ENCODE measurements around the gene PARD3B.

PARD3B gene

DNA sequence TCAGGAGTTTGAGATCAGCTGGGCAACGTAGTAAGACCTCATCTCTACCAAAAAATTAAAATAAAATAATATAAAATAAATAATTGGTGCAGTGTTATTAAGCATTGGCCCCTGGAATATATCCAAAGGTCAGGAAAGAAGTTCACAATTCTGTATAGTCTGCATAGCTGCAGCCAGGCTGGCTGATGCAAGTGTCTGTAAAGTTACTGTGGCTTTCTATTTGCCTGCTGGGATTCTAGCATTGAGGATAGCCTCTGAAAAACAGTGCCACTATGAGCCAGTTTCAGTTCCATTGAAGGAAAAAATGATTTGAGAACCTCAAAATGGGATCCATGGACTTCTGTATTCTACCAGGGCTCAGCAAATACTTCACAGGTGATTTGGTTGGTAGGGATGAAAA is 208.6 kb downstream of the PARD3B start:
- DNase-seq (ENCODE audit: low read depth), result no peak

DNA sequence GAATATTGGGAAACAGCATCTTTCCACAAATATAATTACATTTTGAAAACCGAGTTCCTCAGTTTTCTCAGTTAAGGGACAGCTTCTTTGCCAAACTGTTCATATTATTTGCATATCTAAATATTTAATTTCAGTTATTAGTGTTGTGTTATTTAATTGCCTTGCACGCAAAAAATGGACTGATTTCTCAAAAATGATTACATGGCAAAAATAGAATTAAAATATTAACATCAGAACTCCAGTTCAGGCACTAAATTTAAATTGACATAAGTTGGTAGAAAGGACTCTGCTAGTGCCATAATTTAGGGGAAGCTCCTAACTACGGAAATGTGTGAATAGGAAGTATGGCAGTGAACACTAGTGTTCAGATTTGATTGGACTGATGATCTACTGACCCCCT is 209.6 kb downstream of the PARD3B start:
- no peak for DNase-seq (ENCODE audit: low read depth)

DNA sequence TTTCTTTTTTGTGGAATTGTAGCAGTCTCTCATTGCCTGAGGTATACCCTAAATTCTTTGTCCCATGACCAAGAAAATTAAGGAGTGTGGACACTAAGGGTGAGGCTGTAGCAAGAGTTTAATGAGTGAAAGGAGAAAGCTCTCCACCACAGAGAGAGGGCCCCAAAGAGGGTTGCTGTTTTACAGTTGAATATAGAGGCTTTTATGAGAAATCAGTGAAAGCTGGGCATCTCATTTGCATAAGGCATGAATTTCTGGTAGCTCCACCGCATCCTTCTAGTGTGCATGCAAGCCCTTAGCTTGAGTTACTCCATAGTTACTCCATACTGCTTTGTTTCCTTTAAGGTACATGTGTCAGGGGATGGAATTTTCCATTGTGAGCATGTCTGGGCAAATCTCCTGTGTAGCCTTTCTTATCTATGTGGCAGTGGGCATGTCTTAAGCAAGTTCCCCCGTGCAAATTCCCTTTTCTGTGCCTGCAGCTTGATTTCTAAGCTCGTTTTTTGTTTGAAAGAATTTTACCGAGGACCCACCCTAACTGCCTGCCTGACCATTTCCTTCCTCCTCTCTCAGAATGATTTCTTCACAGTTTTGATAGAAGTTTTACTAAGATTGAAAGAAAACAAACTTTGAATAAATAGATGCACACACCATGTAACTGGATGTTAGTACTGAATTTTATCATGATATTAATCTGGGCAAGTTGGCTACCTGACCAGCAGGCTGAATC is 218.9 kb downstream of the PARD3B start:
- no peak for DNase-seq (ENCODE audit: low read depth)

DNA sequence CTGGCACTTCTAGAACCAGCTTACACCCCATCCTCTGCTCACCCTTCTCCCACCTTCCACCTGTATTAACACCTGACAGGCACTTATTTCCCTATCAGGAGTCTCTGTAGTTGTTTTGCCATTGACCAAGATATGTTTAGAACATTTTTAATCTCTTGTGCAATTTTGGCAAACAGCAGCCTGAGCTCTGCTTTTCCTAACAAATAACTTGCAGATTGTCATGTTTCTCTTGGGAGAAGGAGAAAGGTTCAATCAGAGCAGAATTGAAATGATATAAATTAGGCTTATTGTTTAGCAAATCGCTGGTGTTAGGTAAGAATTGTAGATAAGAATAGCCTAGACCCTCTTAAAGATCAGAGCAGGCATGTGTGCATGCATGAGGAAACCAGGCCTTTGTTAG is 225.5 kb downstream of the PARD3B start:
- no peak for DNase-seq (ENCODE audit: low read depth)

DNA sequence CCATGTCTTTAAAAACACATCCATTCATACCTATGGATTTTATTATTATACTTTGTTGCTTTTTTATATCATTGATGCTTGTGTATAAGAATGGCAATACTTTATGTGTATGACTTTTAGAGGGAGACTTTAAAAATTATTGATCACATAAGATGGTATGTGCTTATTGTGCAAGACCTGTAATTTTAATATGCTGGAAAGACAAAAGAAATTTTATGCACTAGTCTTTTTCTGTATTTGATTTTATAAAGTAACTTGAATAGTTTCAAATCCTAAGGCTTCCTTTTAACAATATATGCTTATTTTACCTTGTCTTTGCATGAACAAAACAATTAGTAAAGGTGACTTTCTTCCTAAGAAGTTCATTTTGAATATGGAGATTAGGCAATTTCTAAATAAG is 226.4 kb downstream of the PARD3B start:
- no peak for DNase-seq (ENCODE audit: low read depth)

DNA sequence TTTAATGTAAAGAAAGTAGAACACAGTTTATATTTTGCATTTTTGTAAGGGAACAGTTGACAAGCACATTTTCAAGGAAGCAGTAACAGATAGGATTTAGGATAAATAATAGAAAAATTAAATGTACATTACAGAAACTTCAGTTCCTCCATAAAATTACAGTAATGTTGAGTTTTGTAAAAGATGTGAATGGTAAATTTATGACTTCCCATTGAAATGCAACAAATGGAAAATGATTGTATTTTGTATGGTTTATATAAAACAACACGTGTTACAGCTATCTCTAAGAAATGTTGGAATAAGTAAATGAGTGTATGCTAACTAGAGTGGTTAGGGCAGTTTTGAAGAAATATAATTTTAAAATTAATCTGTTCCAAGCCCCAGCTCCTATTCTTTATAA is 227.3 kb downstream of the PARD3B start:
- no peak for DNase-seq (ENCODE audit: low read depth)

DNA sequence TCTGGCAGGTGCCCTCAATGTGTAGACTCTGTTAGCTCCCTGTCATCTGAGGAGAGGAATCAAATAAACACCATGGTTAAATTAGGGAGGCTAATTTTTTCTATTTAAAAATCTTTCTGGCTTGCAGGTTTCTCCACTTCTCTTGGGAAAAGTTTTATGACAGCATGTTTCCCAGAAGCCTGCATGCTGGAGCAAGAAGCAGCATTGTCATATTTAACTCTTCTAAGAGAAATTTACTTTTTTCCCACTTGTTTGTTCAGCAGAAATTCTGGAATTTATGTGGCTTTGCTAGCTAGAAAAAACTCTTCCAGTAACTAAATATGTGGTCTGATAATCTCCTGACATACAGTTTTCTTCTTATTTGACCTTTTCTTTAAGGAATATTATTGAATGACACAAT is 230.5 kb downstream of the PARD3B start:
- DNase-seq (ENCODE audit: low read depth), result no peak

DNA sequence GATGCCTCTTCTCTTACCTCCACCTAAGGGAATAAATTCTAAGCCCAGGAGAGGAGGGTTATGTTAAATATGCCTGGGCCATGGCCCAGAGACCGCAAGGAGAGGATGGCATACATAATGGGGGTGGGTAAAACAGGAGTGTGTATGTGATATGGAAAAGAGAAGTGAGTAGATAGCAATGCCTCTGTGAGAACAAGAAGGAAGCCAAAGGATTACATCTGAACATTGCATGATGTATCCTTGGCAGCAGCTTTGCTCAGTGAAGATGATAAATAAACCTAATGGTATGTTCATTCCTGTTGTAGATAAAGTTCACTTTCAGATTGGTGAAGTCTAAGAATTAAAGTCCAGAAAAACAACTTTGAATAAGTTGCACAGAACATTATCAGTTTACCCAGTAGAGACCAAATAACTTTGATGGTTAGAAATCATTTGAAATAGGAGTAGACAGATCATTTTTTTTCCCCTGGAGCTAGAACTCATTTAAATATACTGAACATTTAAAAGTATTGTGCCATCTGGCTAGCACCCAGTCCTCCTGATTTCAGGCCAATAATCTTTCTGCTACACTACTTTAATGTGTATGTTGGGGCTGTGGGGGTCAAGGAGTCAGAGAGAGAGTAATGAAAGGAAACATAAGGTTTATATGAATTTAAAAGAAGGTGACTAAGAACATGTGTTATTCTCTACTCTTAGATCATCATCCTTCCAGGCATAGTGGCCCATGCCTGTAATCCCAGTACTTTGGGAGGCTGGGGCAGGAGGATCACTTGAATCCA is 231.7 kb downstream of the PARD3B start:
- no peak for DNase-seq (ENCODE audit: low read depth)

DNA sequence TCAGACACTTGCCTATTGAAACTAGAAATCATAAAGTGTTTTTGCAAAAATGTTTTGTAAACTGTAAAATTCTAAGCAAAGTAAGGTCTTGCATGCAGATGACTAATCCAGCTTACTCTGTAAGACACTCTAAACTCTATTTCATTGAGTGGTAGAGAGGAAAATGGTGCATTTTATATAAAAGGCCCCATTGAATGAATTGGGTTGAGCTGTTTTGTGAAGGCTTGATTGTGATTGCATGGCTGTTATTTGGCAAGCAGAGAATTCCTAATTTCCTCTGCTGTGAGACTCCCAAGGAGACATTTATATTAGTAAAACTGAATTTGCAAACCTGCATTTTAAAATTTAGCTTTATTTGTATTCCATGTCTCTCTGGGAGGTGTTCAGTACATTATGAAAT is 234.5 kb downstream of the PARD3B start:
- DNase-seq (ENCODE audit: low read depth), result no peak

DNA sequence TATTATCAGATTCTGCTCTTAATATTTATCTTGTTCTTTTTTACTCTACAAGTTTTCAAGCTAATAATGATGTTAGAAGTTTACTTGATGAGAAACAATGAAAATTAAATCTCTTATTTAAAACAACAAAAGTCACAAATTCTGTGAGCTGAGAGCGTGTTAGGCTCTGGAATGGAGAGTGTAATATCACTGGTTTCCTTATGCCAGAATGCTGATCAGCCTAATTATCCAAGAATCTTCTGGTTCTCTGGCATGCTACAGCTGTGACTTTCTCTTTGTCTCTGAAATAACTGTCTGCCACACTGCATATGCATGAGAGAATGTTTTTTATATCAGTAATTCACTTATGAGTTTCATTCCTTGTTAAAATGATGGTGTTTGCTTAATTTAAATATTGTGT is 236.7 kb downstream of the PARD3B start:
- DNase-seq (ENCODE audit: low read depth), result no peak

DNA sequence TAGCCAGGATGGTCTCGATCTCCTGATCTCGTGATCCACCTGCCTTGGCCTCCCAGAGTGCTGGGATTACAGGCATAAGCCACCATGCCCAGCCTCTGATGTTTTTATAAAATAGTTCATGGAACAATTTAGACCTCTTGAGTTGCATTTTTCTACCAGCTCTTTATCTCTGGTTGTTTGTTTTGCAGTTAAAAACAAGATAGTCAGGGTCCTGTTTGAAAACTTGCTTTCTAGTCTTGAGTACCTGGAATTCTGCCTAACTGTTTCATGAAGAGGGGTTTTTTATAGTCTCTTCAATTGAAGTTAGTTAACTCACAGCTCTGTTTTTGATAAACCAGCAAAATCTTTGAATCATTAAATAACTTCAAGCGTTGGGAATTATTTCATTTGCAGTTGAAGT is 244.8 kb downstream of the PARD3B start:
- no peak for DNase-seq (ENCODE audit: low read depth)

DNA sequence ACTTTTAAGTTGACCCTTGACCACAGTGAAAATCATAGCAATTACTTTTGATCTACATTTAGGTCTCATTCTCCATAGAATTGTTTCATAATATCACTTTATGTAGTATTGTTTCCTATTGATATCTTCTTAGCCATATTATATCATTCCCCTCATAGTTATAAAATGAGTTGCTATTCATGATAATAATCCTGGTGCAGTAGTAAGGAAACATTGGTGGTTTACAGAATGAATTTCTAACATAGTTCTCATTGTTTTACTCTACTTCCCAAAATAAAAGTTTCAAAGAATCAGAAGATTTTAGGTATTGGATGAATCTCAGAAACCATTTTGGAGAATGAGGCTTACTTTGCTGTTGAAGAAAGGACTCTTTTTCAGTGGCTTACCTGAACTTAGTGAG is 246.0 kb downstream of the PARD3B start:
- no peak for DNase-seq (ENCODE audit: low read depth)

DNA sequence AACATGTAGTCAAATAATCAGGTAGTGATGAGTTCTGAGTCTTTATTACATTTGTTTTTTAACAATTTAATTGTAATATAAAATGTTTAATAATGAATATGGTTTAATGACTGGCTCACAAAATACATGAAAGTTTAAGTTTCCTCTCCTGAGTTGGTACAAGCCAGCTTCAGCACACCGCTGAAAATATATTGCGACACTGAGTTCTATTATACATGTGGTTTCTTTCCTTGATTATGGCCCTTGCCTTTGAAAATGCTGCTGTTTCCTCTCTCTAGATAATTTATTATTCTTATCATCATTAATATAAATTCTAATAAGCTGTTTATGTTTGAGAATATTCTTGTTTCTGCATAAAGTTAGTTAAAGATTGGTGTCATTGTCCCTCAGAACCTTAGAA is 249.3 kb downstream of the PARD3B start:
- DNase-seq (ENCODE audit: low read depth), result no peak

DNA sequence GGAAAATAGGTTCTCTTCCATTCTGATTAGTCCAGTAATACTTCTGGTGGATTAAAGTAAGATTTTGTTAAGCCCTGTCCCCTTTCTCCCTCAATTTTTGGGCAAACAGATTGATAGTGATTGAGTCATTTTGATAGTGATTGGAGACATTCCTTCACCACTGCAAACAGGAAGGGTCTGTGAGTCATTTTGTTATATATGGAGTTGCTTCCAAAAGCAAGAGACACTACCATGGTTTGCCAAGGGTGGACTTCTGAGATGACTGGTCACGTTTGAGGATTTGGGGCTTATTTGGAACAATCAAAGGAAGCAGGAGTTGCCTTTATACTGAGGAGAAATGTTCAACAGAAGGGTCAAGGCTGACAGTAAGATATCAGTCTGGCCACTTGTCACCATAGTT is 249.9 kb downstream of the PARD3B start:
- no peak for DNase-seq (ENCODE audit: low read depth)

DNA sequence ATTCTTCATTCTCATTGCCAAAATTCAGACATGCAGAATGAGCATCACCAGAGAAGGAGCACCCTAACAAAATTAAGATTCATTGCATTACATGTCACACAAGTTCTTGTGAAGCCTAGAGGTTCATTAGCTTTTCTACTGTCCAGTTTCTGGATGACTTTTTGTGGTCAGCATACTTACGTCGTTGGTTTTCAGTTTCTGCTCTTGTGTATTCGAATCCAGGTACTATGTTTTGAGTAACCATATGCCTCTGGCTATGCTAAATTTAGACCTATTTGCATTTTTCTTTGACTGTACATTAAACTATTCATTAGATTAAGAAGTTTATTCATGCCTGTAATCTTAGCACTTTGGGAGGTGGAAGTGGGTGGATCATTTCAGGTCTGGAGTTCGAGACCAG is 251.3 kb downstream of the PARD3B start:
- no peak for DNase-seq (ENCODE audit: low read depth)

DNA sequence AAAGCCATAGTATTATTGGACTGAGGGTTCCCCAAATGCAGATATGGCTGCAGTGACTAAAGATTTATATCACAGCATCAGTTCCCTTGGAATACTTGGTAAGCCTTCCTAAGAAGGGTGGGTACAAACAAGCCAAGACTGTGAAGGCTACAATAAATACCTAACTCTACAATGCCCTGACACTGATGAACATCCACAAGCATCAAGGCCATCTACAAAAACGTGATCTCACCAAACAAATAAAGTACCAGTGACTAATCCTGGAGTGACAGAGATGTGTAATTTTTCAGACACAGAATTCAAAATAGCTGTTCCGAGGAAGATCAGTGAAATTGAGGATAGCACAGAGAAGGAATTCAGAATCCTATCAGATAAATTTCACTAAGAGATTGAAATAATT is 254.5 kb downstream of the PARD3B start:
- no peak for DNase-seq (ENCODE audit: low read depth)

DNA sequence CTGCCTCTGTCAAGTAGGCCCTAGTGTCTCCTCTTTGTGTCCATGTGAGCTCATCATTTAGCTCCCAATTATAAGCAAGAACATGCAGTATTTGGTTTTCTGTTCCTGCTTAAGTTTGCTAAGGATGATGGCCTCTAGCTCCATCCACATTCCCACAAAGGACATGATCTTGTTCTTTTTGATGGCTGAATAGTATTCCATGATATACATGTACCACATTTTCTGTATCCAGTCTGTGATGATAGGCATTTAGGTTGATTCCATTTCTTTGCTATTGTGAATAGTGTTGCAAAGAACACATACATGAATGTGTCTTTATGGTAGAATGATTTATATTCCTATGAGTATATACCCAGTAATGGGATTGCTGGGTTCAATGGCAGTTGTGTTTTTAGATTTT is 263.2 kb downstream of the PARD3B start:
- DNase-seq (ENCODE audit: low read depth), result no peak

DNA sequence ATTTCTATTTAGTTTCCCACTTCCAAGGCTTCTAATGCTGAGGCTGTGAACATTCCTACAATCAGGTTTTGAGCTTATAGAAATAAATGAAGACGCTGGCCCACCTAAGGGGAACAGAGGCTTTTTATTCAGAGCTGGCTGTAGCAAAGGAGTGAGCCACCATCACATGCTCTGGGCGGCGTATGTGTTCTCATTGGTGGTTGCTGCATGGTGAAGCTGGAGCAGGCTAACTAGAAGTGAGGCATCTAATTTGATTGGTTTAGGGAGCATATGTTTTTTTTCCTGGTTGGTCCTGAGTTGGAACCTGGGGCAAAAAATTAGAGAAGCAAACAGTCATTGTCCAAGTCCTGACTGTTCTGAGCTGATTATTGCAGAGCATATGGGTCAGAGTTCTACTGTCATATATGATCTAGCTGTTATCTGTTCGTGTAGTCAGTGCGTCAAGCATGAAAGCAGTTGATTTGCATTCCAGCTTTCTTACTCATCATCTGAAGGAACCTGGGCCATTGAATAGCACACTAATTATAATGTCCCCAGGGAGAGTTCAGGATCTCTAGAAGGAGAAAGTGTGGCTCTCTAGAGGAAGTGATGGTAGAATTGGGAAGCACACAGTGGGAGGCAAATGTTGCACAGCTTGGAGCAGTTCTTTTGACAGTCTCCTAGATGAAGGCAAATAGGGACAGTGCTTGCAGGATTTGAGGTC is 279.6 kb downstream of the PARD3B start:
- no peak for DNase-seq (ENCODE audit: low read depth)

DNA sequence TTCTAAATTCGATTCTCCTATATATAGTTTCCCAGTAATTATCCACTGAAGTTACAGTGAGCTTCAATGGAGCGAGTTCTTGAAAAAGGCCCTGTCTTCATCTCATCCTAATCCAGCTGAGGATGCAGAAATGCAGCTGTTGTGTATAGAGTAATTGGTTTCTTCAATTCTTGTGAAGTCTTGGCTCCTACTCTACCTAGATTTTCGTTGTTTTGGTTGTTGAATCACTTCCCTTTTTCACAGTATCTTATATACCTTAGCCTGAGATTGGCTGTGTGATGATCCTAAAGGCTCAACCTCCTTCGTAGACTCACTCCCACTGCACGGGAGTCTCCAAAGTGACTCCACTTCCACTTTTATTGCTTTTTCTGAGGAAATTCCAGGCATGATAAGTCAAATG is 280.4 kb downstream of the PARD3B start:
- DNase-seq (ENCODE audit: low read depth), result no peak

DNA sequence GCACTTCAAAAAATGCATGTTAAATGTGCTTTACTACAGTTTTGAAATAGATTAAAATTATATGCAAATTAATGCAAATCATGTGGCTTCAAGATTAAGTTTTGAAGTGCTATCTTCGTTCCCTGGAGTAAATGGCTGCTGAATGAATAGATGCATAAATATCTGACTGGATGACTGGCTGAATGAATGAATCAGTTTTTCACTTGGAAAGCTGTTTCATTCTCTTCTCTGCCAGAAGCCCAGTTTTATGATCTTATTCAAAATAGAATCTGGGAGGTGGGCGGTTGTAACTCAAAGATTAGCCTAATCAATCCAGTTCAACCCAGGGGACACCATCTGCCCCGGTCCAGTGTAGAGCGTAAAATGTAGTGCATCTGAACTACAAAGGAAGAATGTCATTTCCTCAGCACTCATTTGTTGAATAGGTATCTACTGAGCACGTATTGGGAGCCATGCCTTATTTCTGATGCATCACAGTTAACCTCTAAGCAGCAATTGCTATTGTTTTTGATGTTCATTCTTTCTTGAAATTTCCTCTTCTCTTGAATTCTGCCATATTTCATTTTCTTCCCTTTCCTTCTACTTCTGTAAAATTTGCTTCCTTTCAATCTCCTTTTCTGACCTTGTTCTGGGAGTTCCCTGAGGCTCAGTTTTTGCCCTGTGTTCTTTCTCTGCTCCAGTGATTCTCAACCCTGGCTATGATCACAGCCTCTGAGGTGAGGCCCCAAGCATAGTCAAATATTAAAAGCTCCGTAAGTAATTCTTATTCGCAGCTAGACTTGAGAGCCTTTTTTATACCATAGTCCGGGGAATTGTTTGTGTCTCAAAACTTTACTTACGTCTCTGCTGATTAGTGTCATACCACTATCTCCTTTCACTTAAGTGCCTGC is 282.7 kb downstream of the PARD3B start:
- DNase-seq (ENCODE audit: low read depth), result no peak

DNA sequence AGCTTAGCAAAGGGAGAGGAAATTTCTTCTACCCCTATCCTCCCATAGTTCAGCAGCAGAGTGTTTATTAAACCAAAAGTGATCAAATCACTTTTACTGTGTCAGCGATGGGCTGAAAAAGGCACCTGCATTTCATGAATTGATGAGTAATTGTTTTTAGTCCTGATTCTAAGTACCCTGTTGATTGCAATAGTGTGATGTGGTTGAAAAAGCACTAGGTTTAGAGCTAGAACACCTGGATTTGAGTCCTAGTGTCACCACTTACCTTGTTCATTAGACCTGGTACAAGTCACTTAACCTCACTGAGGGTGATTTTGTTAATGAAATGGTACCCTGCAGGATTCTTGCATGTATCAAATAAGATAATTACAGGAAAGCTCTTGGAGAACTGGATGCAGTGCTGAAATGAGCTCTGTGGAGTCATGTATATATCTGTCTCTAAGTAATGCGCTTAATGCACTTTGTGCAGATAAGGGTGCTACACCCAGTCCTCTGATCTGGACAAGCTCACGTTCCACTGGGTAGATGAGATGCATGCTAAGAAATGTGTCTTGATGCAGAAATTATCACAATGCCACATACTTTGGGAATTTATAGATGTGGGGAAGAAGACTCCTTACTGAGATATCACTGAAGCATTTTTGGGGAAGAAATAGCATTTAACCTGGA is 289.6 kb downstream of the PARD3B start:
- DNase-seq (ENCODE audit: low read depth), result no peak

DNA sequence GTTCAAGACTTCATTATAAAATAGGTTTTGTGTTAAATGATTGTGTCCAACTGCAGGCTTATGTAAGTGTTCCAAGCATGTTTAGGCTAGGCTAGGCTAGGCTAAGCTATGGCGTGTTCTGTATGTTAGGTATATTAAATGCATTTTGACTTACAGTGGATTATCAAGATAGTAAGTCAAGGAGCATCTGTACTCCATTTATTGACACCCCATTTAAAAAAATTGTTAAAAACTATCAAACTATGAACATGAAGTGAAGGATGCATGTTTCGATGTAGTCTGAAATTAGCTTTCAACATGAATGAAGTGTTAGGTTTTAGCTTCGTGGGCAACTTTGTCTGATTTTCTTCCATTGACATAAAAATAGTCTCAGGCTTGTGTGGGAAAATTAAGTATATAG is 290.5 kb downstream of the PARD3B start:
- DNase-seq (ENCODE audit: low read depth), result no peak

Data from activated T-cell treated with anti-CD3 and anti-CD28 coated beads for 1 hour (primary cell).